Fibroblast of villous mesenchyme (primary cell): ENCODE measurements around the gene PUS10. TPM values are rescaled to one million over a fixed set of nuclear protein-coding genes. Genes with fewer than 3 reads are reported as not detected.
"Not testable (repeated sequence)": the region's sequence is repeated elsewhere in the genome, so short reads cannot be mapped to it uniquely, and the experiment has no call there.

ENCODE experiments used
- DNase-seq: peaks from one replicate; pipeline ENCODE4 v3.0.0-alpha.2; 2010; ENCODE audit warnings: low read depth
- H3K4me3 ChIP-seq: 2 replicates; pipeline ENCODE4 v1.5.1; 2011; ENCODE audit warnings: low read depth, mild to moderate bottlenecking, low read length
- total RNA-seq: library from RNA; depleted of rRNA; stranded (reverse); fragments of >200 nt; gene quantifications from 2 replicates; pipeline ENCODE4 v1.2.3, GENCODE V29; 2012
- TF ChIP-seq, protein P1 (sequence below): IDR thresholded peaks from 2 replicates; pipeline ENCODE4 v1.5.1; 2012; ENCODE audit warnings: low read depth, mild to moderate bottlenecking, low read length; ENCODE audit not compliant: insufficient read depth

Gene PUS10
- total RNA-seq, 1 donor: 7.8 TPM

DNA sequence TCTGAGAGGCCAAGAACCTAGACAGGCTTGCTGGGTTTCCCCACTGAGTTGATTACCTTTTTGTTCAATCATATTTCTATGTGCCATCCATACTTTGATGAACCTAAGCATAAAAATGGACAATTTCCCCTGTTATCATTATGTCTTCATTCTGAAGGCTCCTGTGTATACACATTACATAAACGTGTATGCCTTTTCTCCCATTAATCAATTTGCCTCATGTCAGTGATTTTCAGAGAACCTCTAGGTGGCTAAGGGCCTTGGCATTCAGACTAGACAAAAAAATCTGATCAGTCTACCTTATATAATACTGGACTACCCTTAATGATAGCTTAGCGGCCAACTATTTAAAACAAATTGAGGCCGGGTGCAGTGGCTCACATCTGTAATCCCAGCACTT, 4.7 kb downstream of the PUS10 start:
- no peak overlapping the region for H3K4me3 ChIP-seq
- no peak for DNase-seq
- TF ChIP-seq, protein P1, sequence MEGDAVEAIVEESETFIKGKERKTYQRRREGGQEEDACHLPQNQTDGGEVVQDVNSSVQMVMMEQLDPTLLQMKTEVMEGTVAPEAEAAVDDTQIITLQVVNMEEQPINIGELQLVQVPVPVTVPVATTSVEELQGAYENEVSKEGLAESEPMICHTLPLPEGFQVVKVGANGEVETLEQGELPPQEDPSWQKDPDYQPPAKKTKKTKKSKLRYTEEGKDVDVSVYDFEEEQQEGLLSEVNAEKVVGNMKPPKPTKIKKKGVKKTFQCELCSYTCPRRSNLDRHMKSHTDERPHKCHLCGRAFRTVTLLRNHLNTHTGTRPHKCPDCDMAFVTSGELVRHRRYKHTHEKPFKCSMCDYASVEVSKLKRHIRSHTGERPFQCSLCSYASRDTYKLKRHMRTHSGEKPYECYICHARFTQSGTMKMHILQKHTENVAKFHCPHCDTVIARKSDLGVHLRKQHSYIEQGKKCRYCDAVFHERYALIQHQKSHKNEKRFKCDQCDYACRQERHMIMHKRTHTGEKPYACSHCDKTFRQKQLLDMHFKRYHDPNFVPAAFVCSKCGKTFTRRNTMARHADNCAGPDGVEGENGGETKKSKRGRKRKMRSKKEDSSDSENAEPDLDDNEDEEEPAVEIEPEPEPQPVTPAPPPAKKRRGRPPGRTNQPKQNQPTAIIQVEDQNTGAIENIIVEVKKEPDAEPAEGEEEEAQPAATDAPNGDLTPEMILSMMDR: no peak

DNA sequence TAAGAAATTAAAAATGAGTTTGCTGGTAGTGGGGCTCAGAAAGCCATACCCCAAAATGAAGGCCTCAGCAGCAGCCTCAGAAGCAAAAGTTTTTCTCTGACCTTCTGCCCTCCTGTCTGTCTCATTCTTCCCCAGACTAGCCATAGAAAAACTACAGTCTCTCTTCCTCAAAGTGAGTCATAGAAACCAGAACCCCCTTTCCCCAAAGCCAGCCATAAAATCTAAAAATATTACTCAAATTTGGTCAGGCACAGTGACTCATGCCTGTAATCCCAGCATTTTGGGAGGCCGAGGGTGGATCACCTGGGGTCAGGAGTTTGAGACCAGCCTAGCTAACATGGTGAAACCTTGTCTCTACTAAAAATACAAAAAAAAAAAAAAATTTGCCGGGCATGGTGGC, 5.8 kb downstream of the PUS10 start:
- DNase-seq: peak; percentile 80
- not testable (repeated sequence) for H3K4me3 ChIP-seq

DNA sequence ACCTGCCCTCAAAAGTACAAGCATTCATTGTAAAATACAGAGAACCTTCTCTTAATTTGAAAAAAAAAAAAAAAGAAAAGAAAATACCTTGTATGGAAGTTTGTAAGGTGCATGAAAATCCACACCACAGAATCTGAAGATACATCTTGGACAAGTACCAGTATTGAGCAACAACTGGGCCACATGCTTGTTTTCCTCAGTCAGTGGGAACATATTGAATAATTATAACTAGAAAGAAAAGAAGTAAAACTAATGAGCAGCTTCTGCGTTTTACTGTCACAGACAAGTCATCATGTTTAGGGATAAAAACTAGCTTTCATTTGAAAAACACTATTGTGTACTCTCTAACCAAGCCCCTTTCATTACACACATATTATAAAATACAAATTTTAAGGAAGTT, 6.4 kb downstream of the PUS10 start:
- peak; percentile 63 for DNase-seq
- no peak overlapping the region for H3K4me3 ChIP-seq

DNA sequence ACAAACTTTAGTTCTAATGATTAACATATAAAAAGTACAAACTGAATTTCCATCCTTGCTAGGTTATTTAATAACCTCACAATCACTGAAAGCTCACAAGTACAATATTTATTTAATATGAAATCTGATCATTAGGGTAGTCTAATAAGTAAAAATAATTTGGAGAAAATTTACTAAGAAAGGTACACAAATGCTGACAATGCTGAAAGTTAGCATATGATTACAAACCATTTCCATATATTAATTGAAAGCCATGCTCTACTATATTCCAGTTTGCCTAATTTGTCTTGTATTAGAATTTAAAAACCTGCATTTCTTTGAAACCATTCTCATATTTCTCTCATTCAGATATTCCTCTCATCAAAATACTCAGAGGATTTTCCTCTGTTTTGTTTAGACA, 8.7 kb downstream of the PUS10 start:
- no peak overlapping the region for H3K4me3 ChIP-seq
- TF ChIP-seq, protein P1: no peak
- DNase-seq: no peak

More for the DNA sequence above, 6.4 kb downstream of the PUS10 start:
- TF ChIP-seq, protein P1: no peak

DNA sequence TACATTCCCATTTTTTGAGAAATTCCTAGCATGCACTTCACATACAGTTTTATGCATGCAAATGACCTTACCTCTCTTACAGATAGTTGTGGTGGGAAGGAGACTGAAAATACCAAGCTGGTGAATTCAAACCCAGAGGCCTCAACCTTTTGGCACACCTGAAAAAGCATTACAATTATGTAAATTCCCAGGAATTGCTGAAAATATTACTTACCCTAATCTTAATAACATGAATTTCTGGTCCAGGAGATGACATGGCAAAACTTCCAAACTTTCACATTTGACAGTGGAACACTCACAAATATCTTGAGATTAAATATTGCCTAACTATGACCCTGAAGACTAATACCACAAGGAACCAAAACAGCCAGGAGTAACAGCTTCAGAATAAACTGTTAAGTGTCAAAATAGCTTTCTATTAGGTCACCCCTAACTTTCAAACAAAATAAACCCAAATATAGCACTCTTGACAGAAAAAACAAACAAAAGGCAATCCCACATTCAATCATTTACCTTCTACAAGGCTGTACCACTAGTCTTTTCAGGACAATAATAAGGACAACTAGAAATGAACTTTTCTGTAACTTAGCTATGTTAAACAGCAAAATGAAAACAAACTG, 11.5 kb downstream of the PUS10 start:
- TF ChIP-seq, protein P1: no peak
- peak; percentile 40 for DNase-seq
- H3K4me3 ChIP-seq: no peak overlapping the region

DNA sequence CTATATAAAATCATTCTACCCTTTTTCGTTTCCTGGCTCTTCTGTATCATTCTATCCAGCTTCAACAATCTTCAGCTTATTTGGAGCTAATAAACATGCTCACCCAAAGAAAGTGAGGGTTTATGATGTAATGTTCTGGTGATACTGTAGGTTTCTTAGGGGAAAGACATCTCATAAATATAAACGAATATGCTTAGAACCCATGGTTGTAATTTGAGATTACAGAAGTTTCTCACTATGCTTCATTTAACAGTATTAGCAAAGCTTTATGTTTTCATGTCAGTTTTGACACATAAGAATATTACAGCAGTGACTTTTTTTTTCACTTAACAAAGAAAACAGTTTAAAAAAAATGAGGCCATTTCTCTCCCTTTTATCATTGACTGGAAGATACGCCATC, 12.3 kb downstream of the PUS10 start:
- DNase-seq: no peak
- TF ChIP-seq, protein P1: no peak
- no peak overlapping the region for H3K4me3 ChIP-seq

DNA sequence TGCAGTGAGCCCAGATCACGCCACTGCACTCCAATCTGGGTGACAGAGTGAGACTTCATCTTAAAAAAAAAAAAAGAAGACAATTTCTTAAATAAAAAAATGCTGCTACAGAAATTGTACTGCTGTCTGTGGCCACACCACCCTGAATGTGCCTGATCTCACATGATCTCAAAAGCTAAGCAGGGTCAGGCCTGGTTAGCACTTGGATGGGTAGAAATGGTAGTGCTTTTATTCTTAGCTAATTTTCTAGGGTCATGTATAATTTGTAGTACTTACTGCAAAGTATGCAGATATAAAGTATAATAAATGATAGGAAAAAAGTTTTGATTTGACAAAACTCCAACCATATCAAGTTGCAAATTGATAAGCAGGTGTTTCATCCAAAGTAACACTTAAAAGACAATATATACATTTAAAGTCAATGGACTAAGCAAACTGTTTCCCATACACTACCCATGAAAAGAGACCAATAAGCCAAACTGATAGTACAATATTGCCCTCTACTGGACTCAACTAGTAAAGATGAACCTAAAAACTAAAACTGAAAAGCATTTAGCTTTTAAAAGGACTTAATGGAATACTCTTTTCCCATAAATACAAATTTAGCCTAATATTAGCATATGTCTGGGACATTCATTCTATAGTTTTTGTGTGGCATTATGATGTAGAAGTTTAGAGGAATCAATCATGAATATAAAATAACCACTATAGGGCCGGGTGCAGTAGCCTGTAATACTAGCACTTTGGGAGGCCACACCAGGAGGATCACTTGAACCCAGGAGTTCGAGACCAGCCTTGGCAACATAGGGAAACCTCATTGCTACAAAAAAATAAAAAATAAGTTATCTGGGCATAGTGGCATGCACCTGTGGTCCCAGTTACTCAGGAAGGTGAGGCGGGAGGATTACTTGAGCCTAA, 19.2 kb downstream of the PUS10 start:
- no peak overlapping the region for H3K4me3 ChIP-seq
- DNase-seq: peak; percentile 63
- TF ChIP-seq, protein P1: peak; percentile 52
